Hindlimb muscle (tissue), 1 donor: ENCODE measurements around the gene CCDC107. TPM values are rescaled to one million over a fixed set of nuclear protein-coding genes. Genes with fewer than 3 reads are reported as not detected.
A peak's percentile ranks its signal among the peaks of the same experiment; 100 is the strongest.
"Not testable (repeated sequence)": the region's sequence is repeated elsewhere in the genome, so short reads cannot be mapped to it uniquely, and the experiment has no call there.

Source experiments
- DNase-seq: peaks from one replicate; pipeline ENCODE4 v3.0.0-alpha.2; 2013
- polyA plus RNA-seq: library from polyadenylated mRNA; unstranded; fragments of 120-200 nt; gene quantifications from one replicate; pipeline ENCODE4 v1.2.1, GENCODE V29; 2013; ENCODE audit not compliant: insufficient read length

Gene CCDC107, protein sequence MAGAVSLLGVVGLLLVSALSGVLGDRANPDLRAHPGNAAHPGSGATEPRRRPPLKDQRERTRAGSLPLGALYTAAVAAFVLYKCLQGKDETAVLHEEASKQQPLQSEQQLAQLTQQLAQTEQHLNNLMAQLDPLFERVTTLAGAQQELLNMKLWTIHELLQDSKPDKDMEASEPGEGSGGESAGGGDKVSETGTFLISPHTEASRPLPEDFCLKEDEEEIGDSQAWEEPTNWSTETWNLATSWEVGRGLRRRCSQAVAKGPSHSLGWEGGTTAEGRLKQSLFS
- 21.0 TPM for polyA plus RNA-seq

DNA sequence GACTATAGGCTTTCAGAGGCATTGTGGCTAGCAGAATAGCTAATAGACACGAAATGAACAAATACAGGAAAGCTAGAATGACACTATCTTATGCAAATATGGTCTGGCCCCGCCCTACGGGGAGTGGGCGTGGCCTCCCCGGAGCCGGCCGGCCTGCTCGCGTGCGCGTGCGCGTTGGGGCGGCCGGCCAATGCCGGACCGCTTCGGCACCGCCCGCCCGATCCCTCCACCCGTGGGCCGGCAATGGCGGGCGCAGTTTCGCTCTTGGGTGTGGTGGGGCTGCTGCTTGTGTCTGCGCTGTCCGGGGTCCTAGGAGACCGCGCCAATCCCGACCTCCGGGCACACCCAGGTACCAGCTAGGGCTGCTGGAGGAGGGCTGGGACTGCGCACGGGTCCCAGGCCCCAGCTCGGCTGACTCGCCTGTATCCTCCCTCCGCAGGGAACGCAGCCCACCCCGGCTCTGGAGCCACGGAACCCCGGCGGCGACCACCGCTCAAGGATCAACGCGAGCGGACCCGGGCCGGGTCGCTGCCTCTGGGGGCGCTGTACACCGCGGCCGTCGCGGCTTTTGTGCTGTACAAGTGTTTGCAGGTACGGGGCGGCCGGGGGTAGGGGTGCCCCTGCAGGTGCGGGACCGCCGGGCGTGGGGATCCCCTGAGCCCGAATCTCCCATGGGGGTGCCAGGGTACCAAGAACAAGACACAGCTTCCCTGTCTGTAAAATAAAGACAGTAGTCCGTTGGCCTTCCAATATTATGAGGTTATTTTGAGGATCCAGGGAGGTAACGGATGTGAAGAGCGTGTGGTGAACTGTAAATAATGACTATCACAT, at the start of gene CCDC107:
TSS of gene CCDC107 (plus strand) at position 156 of the 831 bp plus-strand sequence. CDS start at position 244, 88 bp downstream.
- DNase-seq = peak; percentile 93

- DNase-seq = peak; percentile 47
Observed at GRCh38 chr9:35609001-35609819, 48.9 kb upstream of the CCDC107 start.

DNA sequence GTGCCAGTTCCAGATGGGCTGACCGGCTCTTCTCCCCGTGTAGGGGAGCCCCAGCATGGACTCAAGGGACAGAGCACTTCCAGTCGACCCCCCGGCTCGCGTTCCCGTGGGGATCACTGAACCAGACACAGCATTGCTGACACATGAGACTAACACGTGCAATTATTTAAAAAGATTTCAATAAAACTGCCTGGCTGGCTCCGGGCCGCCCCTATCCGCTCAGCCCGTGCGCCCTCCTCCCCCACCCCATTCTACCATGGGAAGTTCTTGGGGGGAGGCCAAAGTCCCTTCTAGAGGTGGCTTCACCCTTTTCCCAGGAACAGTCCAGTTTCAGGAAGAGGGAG, 48.3 kb upstream of the CCDC107 start:
- DNase-seq = no peak

GRCh38 chr9:35611230-35611797, 46.8 kb upstream of the CCDC107 start:
- no peak for DNase-seq

DNA sequence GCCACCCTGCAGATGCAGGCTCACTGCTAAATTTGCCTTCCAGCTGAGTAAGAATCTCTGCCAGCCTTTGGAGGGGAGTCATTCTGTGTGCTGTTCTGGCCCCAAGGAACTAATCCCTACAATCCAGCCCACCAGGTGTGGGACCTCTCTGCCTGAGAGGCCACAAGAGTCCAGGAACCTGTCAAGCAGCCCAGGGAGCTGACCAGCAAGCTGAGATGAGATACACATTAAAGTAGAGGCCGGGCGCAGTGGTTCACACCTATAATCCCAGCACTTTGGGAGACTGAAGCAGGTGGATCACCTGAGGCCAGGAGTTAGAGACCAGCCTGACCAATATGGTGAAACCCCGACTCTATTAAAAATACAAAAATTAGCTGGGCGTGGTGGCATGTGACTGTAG, 46.0 kb upstream of the CCDC107 start:
- not testable (repeated sequence) for DNase-seq

- DNase-seq = no peak
Observed at GRCh38 chr9:35612843-35613242, 45.2 kb upstream of the CCDC107 start.

- no peak for DNase-seq
Observed at GRCh38 chr9:35615981-35616680, 42.0 kb upstream of the CCDC107 start.

DNA sequence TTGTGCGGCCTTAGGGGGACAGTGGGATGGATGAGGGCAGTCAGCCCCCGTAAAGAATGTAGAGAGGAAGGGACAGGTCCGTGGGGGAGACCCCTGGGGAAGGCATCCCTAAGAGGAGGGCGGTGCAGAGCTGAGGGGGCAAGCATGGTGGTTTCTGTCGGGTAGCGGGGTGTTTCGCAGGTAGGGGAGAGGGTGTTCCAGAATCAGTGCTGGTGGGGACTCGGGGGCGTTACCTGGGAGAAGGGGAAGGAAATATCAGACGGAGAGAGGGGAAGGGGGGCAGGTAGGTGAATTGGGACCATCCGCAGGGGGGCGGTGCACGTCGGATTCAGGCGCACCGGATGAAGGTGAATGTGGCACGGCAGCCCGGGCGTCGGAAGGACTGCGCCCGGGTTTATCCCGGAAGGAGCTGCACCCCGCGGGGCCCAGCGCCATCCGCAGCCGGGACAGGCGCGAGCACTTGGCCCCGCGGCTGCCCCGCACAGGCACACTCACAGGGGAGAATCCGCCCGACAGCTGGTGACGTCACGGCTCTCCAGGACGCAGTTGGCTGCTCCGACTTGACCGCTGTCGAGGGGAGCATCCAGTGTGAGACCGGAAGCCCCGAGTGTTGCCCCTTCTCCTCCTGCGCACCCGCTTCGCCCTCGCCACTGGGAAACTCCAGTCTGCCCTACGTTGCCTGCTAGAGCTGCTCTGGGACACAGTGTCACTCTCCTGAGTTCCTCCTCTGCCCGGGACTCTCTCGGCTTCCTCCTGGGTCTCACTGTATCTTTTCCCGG, 41.2 kb upstream of the CCDC107 start:
- peak; percentile 53 for DNase-seq

DNA sequence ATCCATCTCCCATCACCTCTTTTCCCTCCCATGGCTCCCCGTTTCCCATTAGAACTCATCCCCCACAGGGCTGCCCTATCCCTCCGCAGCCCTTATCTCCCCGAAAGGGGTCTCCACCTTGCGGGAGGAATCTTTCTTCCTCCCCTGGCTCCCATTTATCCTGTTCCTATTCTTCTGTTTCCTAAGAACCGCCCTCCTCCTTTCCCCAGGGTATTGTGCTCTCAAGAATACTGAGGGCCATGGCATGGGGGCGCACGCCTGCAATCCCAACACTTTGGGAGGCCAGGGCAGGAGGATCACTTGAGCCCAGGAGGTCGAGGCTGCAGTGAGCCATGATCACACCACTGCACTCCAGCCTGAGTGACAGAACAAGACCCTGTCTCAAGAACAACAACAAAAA, 40.5 kb upstream of the CCDC107 start:
- no peak for DNase-seq

DNA sequence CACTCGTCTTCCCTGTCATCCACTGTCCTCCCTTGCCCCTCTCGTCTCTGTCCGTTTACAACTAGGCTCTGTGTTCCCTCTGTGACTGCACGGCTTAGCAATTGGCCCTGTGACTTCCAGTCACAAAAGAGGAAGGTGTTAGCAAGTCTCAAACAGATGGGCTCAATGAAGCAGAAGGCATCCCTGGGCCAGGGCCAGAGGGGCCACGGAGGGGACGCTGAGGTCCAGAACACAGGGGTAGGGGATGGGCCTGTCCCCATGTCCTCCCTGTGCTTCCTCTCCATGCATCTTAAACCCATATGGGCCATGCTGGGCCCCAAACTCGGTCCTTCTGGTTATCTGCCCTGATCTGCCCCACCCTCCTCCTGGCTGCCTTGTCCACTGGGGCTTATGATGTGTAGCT, 39.8 kb upstream of the CCDC107 start, which contains the start of gene CD72:
TSS of gene CD72 (minus strand) at position 89 of the 403 bp plus-strand sequence. CDS start 110 bp downstream, outside the sequence.
- DNase-seq = no peak

- no peak for DNase-seq
Observed at GRCh38 chr9:35618854-35619799, 39.0 kb upstream of the CCDC107 start.

- DNase-seq = no peak
Observed at GRCh38 chr9:35619800-35620158, 38.3 kb upstream of the CCDC107 start.

DNA sequence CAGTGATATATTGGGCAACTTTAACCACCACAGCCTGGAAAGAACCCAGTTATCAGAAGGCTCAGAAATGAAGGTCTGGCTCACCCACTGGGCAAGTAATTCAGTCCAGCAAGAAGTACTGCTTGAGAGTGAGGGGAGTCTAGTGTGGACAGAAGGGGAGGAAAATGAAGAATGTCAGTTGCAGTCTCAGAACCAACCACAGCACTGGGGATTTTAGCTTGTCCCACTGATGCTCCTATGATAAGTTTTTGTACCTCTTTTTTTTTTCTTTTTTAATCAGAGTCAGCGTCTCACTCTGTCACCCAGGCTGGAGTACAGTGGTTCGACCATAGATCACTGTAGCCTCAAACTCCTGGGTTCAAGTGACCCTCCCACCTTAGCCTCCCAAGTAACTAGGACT, 30.5 kb upstream of the CCDC107 start:
- DNase-seq = no peak

GRCh38 chr9:35628389-35628991, 29.6 kb upstream of the CCDC107 start:
- no peak for DNase-seq

DNA sequence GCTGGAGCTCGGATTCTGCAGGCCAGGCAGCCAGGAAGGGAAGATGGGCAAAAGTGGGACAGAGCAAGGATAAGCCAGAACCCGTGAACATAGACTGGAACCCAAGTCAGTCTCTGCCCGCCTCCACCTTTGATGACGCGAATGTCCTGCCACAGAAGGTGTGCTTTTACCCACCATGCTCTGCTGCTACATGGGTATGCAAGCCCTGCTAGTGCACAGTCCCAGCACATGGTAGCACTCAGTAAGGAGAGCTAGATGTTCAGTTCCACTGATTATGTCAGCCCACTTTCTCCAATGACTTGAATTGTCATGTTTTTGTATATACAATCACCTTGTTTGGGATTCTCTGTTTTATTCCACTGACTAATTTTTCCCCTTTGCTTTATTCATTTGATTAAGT, 28.5 kb upstream of the CCDC107 start:
- DNase-seq = no peak

DNA sequence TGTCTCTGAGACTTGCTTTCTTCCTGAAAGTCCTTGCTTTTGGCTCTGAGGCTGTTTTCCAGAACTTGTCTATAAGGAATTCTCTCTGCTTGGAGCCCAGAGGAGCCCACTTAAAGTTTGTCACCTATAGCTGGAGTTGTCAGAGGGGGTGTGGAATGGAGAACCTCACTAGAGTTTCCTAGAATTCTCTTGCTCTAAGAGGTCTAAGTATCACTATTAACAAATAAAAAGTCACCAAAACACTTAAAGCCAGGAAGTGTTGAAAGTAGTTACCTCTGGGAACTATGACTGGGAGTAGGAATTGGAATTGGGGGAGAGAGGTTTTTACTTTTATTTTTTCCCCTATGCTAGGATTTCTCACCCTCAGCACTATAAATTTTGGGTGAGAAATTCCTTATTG, 22.4 kb upstream of the CCDC107 start:
- no peak for DNase-seq

DNA sequence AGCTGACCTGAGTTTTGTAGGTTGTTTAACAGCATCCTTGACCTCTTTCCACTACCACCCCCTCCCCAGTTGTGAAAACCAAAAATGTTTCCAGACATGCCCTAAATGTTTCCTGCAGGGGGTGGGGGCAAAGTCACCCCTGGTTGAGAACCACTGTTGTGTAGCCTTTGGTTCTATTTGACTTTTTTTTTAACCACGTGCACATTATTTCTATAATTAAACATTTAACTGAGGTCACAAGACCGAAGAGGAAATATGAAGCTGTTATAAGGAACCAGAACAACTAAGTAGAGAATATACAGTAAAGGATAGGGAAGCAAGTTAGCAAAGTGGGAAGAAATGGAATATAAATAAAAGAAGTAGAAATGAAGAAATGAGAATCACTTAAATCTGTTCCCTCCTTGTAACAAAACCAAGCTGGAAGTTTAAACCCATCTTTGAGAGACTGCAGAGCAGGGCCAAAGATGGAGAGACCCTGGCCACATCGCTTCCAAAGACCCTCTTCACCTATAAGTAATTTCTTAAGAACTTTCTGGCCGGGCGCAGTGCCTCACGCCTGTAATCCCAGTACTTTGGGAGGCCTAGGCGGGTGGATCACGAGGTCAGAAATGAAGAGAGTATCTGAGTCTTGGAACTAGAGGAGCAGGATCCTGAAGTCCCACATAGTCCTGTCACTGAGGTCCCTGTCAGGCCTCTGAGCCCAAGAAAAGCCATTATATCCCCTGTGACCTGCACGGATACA, 21.8 kb upstream of the CCDC107 start:
- no peak for DNase-seq

DNA sequence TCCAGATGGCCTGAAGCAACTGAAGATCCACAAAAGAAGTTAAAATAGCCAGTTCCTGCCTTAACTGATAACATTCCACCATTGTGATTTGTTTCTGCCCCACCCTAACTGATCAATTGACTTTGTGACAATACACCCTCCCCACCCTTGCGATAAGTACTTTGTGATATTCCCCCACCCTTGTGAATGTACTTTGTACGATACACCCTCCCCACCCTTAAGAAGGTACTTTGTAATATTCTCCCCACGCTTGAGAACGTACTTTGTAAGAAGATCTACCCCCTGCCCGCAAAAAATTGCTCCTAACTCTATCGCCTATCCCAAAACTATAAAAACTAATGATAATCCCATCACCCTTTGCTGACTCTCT, 21.2 kb upstream of the CCDC107 start:
- not testable (repeated sequence) for DNase-seq

DNA sequence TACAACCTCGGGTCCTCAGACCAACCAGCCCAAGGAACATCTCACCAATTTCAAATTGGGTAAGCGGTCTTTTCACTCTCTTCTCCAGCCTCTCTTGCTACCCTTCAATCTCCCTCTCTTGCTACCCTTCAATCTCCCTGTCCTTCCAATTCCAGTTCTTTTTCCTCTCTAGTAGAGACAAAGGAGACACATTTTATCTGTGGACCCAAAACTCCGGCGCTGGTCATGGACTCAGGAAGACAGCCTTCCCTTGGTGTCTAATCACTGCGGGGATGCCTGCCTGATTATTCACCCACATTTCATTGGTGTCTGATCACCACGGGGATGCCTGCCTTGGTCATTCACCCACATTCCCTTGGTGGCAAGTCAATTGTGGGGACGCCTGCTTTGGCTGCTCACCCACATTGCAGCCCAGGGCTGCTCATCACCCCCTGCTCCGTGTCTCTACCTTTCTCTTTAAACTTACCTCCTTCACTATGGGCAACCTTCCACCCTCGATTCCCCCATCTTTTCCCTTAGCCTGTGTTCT, 20.6 kb upstream of the CCDC107 start:
- DNase-seq = not testable (repeated sequence)
